NCI-H510A (cell line): ENCODE data around the gene PNPLA5.
A peak's percentile ranks its signal among the peaks of the same experiment; 100 is the strongest.
"Not testable (repeated sequence)": the region's sequence is repeated elsewhere in the genome, so short reads cannot be mapped to it uniquely, and the experiment has no call there.

Experiments used
- DNase-seq: peaks from one replicate; lab custom pipeline; 2025; lab: John Stamatoyannopoulos, UW

Gene PNPLA5

GRCh38 chr22:43891360-43892182, at the start of gene PNPLA5:
PNPLA5 (minus strand) TSS chr22:43892013; CDS start chr22:43891880, 133 bp downstream.
- DNase-seq = no peak

- no peak for DNase-seq
Measured at GRCh38 chr22:43941449-43941848, 49.6 kb upstream of the PNPLA5 start.

GRCh38 chr22:43931771-43932170, 40.0 kb upstream of the PNPLA5 start:
- DNase-seq = no peak

- no peak for DNase-seq
Measured at GRCh38 chr22:43928908-43929307, 37.1 kb upstream of the PNPLA5 start.

- DNase-seq = no peak
Measured at GRCh38 chr22:43928468-43928867, 36.7 kb upstream of the PNPLA5 start.

GRCh38 chr22:43926349-43926710, 34.5 kb upstream of the PNPLA5 start:
- DNase-seq = no peak

- DNase-seq = no peak
Measured at GRCh38 chr22:43925433-43926348, 33.9 kb upstream of the PNPLA5 start.

GRCh38 chr22:43924877-43925276, 33.1 kb upstream of the PNPLA5 start:
- no peak for DNase-seq

- peak; percentile 76 for DNase-seq
Measured at GRCh38 chr22:43923631-43924464, 32.0 kb upstream of the PNPLA5 start, which contains the start of gene PNPLA3. PNPLA3 (plus strand) TSS chr22:43923805; CDS start chr22:43923912, 107 bp downstream.

GRCh38 chr22:43923191-43923590, 31.4 kb upstream of the PNPLA5 start:
- DNase-seq = no peak

- no peak for DNase-seq
Measured at GRCh38 chr22:43922123-43922522, 30.3 kb upstream of the PNPLA5 start.

GRCh38 chr22:43921370-43921769, 29.6 kb upstream of the PNPLA5 start:
- no peak for DNase-seq

GRCh38 chr22:43919106-43919973, 27.5 kb upstream of the PNPLA5 start:
- DNase-seq = no peak

- DNase-seq = no peak
Measured at GRCh38 chr22:43917521-43917920, 25.7 kb upstream of the PNPLA5 start.

- DNase-seq = no peak
Measured at GRCh38 chr22:43911351-43911750, 19.5 kb upstream of the PNPLA5 start.

- DNase-seq = no peak
Measured at GRCh38 chr22:43910178-43910695, 18.4 kb upstream of the PNPLA5 start.

- no peak for DNase-seq
Measured at GRCh38 chr22:43909708-43910107, 17.9 kb upstream of the PNPLA5 start.

GRCh38 chr22:43905681-43906080, 13.9 kb upstream of the PNPLA5 start:
- no peak for DNase-seq

GRCh38 chr22:43904412-43904811, 12.6 kb upstream of the PNPLA5 start:
- not testable (repeated sequence) for DNase-seq

GRCh38 chr22:43903033-43903432, 11.2 kb upstream of the PNPLA5 start:
- DNase-seq = not testable (repeated sequence)
